Measurements from ENCODE around the gene KLHDC9.

The KLHDC9 gene

GRCh38 chr1:161096015-161096414 is 2.1 kb upstream of the KLHDC9 start:
- Histone ChIP-seq H3K4me3 (no peak overlapping the region), H3K27ac (peak overlapping the region in 1 of 2 donors; percentile 13)
- no peak for DNase-seq (ENCODE audit: low spot score)
- no peak for TF ChIP-seq CTCF (IDR thresholded peaks at IDR 0.05)

GRCh38 chr1:161096530-161096929 is 1.6 kb upstream of the KLHDC9 start:
- DNase-seq (ENCODE audit: low spot score) = no peak
- Histone ChIP-seq H3K4me3 (no peak overlapping the region), H3K27ac (peak overlapping the region in 1 of 2 donors; percentile 52)
- no peak for TF ChIP-seq CTCF (IDR thresholded peaks at IDR 0.05)

GRCh38 chr1:161099090-161099802 is 1.1 kb downstream of the KLHDC9 start:
- peak overlapping the region in 1 of 2 donors; percentile 78 for H3K27ac ChIP-seq

GRCh38 chr1:161100556-161100955 is 2.4 kb downstream of the KLHDC9 start:
- Histone ChIP-seq H3K27ac (no peak overlapping the region), H3K4me3 (no peak overlapping the region)
- no peak for DNase-seq (ENCODE audit: low spot score)
- TF ChIP-seq CTCF (IDR thresholded peaks at IDR 0.05) = no peak

More at GRCh38 chr1:161099090-161099802, 1.1 kb downstream of the KLHDC9 start:
- H3K4me3 ChIP-seq = peak overlapping the region; percentile 76
- DNase-seq (ENCODE audit: low spot score) = no peak
- no peak for TF ChIP-seq CTCF (IDR thresholded peaks at IDR 0.05)

GRCh38 chr1:161106431-161106830 is 8.3 kb downstream of the KLHDC9 start:
- TF ChIP-seq CTCF (IDR thresholded peaks at IDR 0.05) = no peak

GRCh38 chr1:161111117-161111516 is 13.0 kb downstream of the KLHDC9 start:
- H3K27ac ChIP-seq = no peak overlapping the region
- no peak for DNase-seq (ENCODE audit: low spot score)
- no peak overlapping the region for H3K4me3 ChIP-seq
- TF ChIP-seq CTCF (IDR thresholded peaks at IDR 0.05) = no peak

More at GRCh38 chr1:161106431-161106830, 8.3 kb downstream of the KLHDC9 start:
- DNase-seq (ENCODE audit: low spot score) = no peak
- H3K4me3 ChIP-seq = no peak overlapping the region
- H3K27ac ChIP-seq = no peak overlapping the region

- DNase-seq (ENCODE audit: low spot score) = no peak
- Histone ChIP-seq H3K27ac (no peak overlapping the region), H3K4me3 (no peak overlapping the region)
- no peak for TF ChIP-seq CTCF (IDR thresholded peaks at IDR 0.05)
Observed at GRCh38 chr1:161111527-161111926, 13.4 kb downstream of the KLHDC9 start.
